ENCODE measurements around the gene WWC2. TPM values are rescaled to one million over a fixed set of nuclear protein-coding genes. Genes with fewer than 3 reads are reported as not detected.
"Not testable (repeated sequence)": the region's sequence is repeated elsewhere in the genome, so short reads cannot be mapped to it uniquely, and the experiment has no call there.

The WWC2 gene
- total RNA-seq, 1 donor from 2014 or later: 142 TPM

DNA sequence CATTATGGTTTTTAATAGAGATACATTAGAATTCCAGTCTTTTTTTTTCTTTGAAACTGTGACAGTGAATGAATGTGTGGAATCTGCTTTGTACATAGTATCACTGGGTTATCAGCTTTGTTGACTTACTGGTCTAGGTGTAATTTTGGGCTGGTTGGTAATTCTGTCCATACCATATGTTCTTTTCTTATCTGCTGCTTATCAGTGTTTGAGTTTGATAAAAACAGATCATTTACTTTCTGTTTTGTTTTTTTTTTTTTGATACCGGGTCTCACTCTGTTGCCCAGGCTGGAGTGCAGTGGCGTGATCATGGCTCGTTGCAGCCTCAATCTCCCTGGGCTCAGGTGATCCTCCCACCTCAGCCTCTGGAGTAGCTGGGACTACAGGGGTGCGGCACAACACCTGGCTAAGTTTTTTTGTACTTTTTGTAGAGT, 12.4 kb downstream of the WWC2 start:
- no peak for DNase-seq
- peaks cover 2% of the 10 kb centered on the region for H3K4me1 ChIP-seq
- no peaks in the 10 kb centered on the region for H3K36me3 ChIP-seq
- ATAC-seq: no peak
- intact Hi-C loops (cut with DNase I): no loop called here
- H3K27ac ChIP-seq: no peak overlapping the region
- H3K27me3 ChIP-seq: no peaks in the 10 kb centered on the region
- TF ChIP-seq, protein P1, sequence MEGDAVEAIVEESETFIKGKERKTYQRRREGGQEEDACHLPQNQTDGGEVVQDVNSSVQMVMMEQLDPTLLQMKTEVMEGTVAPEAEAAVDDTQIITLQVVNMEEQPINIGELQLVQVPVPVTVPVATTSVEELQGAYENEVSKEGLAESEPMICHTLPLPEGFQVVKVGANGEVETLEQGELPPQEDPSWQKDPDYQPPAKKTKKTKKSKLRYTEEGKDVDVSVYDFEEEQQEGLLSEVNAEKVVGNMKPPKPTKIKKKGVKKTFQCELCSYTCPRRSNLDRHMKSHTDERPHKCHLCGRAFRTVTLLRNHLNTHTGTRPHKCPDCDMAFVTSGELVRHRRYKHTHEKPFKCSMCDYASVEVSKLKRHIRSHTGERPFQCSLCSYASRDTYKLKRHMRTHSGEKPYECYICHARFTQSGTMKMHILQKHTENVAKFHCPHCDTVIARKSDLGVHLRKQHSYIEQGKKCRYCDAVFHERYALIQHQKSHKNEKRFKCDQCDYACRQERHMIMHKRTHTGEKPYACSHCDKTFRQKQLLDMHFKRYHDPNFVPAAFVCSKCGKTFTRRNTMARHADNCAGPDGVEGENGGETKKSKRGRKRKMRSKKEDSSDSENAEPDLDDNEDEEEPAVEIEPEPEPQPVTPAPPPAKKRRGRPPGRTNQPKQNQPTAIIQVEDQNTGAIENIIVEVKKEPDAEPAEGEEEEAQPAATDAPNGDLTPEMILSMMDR (IDR thresholded peaks at IDR 0.05): no peak
- H3K9me3 ChIP-seq: no peaks in the 10 kb centered on the region
- H3K4me3 ChIP-seq: no peak overlapping the region

DNA sequence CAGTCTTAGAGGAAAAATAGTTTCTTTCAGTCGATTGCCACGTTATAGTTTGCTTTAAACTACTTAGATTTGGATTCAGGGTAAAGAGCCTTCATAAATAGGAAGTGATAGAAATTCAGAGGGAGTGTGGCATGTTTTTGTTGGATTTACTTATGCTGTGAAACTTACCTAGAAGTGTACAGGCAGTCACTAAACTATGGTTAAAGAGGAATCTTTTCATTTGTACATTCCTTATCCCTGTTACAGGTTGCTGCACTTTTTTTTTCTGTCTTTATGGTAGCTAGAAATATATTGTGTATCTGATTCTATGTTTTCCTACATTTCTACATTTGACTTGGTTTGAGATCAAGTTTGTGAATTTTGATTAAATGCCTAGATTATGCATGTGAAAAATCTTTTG, 19.1 kb downstream of the WWC2 start:
- DNase-seq (no peak), ATAC-seq (no peak)
- intact Hi-C loops (cut with DNase I): no loop called here
- peaks cover 15% of the 10 kb centered on the region for H3K4me1 ChIP-seq
- H3K36me3 ChIP-seq: no peaks in the 10 kb centered on the region
- TF ChIP-seq, protein P1 (IDR thresholded peaks at IDR 0.05): no peak
- no peaks in the 10 kb centered on the region for H3K27me3 ChIP-seq
- no peak overlapping the region for H3K4me3 ChIP-seq
- no peaks in the 10 kb centered on the region for H3K9me3 ChIP-seq
- H3K27ac ChIP-seq: no peak overlapping the region

GRCh38 chr4:183118585-183118984, 19.5 kb downstream of the WWC2 start:
- Histone ChIP-seq H3K9me3 (no peaks in the 10 kb centered on the region), H3K27ac (no peak overlapping the region), H3K4me3 (no peak overlapping the region), H3K4me1 (peaks cover 15% of the 10 kb centered on the region), H3K36me3 (no peaks in the 10 kb centered on the region), H3K27me3 (no peaks in the 10 kb centered on the region)
- no peak for DNase-seq
- intact Hi-C loops (cut with DNase I): no loop called here
- peak; percentile 65 for ATAC-seq
- TF ChIP-seq, protein P1 (IDR thresholded peaks at IDR 0.05): no peak

GRCh38 chr4:183121660-183122059, 22.6 kb downstream of the WWC2 start:
- not testable (repeated sequence) for ATAC-seq

GRCh38 chr4:183124228-183124627, 25.2 kb downstream of the WWC2 start:
- H3K36me3 ChIP-seq: no peaks in the 10 kb centered on the region
- DNase-seq (no peak), ATAC-seq (no peak)
- H3K27me3 ChIP-seq: no peaks in the 10 kb centered on the region
- TF ChIP-seq, protein P1 (IDR thresholded peaks at IDR 0.05): no peak
- no peak overlapping the region for H3K4me3 ChIP-seq
- intact Hi-C loops (cut with DNase I): no loop called here
- no peaks in the 10 kb centered on the region for H3K9me3 ChIP-seq
- H3K27ac ChIP-seq: no peak overlapping the region
- peaks cover 1% of the 10 kb centered on the region for H3K4me1 ChIP-seq

More at GRCh38 chr4:183121660-183122059, 22.6 kb downstream of the WWC2 start:
- H3K4me1 ChIP-seq: peaks cover 15% of the 10 kb centered on the region
- DNase-seq; H3K4me3 ChIP-seq; H3K27me3 ChIP-seq; H3K27ac ChIP-seq; intact Hi-C loops (cut with DNase I); H3K36me3 ChIP-seq; H3K9me3 ChIP-seq: not testable (repeated sequence)

GRCh38 chr4:183124865-183125264, 25.8 kb downstream of the WWC2 start:
- H3K27ac ChIP-seq: no peak overlapping the region
- no peaks in the 10 kb centered on the region for H3K4me1 ChIP-seq
- H3K4me3 ChIP-seq: no peak overlapping the region
- H3K9me3 ChIP-seq: no peaks in the 10 kb centered on the region
- intact Hi-C loops (cut with DNase I): no loop called here
- TF ChIP-seq, protein P1 (IDR thresholded peaks at IDR 0.05): no peak
- H3K27me3 ChIP-seq: no peaks in the 10 kb centered on the region
- DNase-seq (no peak), ATAC-seq (no peak)
- no peaks in the 10 kb centered on the region for H3K36me3 ChIP-seq
